ENCODE data around the gene FRMD8. TPM values are rescaled to one million over a fixed set of nuclear protein-coding genes. Genes with fewer than 3 reads are reported as not detected.

Gene FRMD8
- total and polyA plus RNA-seq, 2 experiments from 2014 or later: 7.0 to 35.4 TPM

DNA sequence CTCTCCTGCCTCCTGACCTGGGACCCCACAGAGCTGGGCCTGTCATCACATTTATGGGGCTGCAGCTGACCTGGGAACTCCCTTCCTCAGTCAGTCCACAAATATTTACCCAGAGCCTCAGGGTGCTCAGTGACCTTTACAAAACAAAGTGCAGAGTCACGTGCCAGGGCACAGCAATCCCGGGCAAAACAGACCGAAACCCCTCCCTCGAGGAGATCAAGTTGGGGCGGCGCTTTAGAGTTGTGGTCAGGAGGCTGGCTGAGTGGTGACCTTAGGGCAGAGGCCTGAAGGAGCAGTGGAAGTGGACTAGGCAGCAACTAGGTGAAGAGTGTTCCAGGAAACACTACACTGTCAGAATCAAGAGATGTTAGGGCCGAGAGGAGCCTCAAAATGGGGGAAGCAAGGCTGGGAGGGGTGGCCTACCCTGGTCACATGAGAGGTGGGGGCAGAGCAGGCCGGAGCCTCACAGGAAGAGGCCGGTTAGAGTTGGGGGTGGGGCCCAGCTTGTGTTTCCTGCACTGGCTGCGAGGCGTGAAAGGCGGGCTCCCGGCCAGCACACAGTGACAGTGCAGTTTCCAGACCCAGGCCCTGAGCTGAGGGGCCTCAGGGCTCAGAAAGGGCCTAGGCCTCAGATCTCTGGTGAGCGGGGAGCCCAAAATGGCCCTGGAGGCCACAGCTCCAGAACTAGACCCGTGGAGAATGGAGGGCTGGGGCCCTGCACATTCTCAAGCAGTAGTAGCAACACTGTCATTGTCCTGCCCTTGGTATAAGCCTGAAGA is 32.4 kb downstream of the FRMD8 start:
- DNase-seq (ENCODE audit: low spot score): peak; percentile 95
- Histone ChIP-seq H3K9me2 (ENCODE audit: insufficient read depth) (no peaks in the 10 kb centered on the region), H3F3A (replicated peaks; ENCODE audit: low read depth) (peaks cover 38% of the 10 kb centered on the region), H3K4me1 (ENCODE audit: insufficient read depth) (peaks cover 66% of the 10 kb centered on the region), H2AFZ (peak overlapping the region; percentile 1; the same call in 1 of the 2 replicates), H3K27me3 (ENCODE audit: insufficient read depth) (no peaks in the 10 kb centered on the region), H3K79me2 (replicated peaks; ENCODE audit: insufficient read depth) (peaks cover 9% of the 10 kb centered on the region), H3K4me3 (peak overlapping the region; percentile 20; the same call in 1 of the 2 replicates), H3K36me3 (ENCODE audit: insufficient read depth) (no peaks in the 10 kb centered on the region), H4K20me1 (replicated peaks; ENCODE audit: insufficient read depth) (no peaks in the 10 kb centered on the region), H3K4me2 (peak overlapping the region; percentile 59), H3K27ac (ENCODE audit: low read depth) (peak overlapping the region; percentile 93)
- H3K36me3 Mint-ChIP-seq (ENCODE audit: low read depth): no peaks in the 10 kb centered on the region
- peaks cover 40% of the 10 kb centered on the region for H3K27me3 Mint-ChIP-seq (ENCODE audit: insufficient read depth, low read depth, poor library complexity)
- peaks cover 69% of the 10 kb centered on the region for H3K4me1 Mint-ChIP-seq
- peak overlapping the region; percentile 100 for H3K27ac Mint-ChIP-seq
- peak; percentile 44 for ATAC-seq
- peak overlapping the region; percentile 58 for H3K4me3 Mint-ChIP-seq
- TF ChIP-seq STAT1 (IDR thresholded peaks at IDR 0.05; ENCODE audit: unreplicated experiment) (no peak), POLR2AphosphoS5 (IDR thresholded peaks at IDR 0.05; ENCODE audit: low read depth) (peak; percentile 39; the same call in 1 of the 2 replicates)
- TF ChIP-seq, protein P1, sequence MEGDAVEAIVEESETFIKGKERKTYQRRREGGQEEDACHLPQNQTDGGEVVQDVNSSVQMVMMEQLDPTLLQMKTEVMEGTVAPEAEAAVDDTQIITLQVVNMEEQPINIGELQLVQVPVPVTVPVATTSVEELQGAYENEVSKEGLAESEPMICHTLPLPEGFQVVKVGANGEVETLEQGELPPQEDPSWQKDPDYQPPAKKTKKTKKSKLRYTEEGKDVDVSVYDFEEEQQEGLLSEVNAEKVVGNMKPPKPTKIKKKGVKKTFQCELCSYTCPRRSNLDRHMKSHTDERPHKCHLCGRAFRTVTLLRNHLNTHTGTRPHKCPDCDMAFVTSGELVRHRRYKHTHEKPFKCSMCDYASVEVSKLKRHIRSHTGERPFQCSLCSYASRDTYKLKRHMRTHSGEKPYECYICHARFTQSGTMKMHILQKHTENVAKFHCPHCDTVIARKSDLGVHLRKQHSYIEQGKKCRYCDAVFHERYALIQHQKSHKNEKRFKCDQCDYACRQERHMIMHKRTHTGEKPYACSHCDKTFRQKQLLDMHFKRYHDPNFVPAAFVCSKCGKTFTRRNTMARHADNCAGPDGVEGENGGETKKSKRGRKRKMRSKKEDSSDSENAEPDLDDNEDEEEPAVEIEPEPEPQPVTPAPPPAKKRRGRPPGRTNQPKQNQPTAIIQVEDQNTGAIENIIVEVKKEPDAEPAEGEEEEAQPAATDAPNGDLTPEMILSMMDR (conservative IDR thresholded peaks at IDR 0.05; ENCODE audit: low read depth in 2 of 2): no peak
- TF ChIP-seq, protein P2, sequence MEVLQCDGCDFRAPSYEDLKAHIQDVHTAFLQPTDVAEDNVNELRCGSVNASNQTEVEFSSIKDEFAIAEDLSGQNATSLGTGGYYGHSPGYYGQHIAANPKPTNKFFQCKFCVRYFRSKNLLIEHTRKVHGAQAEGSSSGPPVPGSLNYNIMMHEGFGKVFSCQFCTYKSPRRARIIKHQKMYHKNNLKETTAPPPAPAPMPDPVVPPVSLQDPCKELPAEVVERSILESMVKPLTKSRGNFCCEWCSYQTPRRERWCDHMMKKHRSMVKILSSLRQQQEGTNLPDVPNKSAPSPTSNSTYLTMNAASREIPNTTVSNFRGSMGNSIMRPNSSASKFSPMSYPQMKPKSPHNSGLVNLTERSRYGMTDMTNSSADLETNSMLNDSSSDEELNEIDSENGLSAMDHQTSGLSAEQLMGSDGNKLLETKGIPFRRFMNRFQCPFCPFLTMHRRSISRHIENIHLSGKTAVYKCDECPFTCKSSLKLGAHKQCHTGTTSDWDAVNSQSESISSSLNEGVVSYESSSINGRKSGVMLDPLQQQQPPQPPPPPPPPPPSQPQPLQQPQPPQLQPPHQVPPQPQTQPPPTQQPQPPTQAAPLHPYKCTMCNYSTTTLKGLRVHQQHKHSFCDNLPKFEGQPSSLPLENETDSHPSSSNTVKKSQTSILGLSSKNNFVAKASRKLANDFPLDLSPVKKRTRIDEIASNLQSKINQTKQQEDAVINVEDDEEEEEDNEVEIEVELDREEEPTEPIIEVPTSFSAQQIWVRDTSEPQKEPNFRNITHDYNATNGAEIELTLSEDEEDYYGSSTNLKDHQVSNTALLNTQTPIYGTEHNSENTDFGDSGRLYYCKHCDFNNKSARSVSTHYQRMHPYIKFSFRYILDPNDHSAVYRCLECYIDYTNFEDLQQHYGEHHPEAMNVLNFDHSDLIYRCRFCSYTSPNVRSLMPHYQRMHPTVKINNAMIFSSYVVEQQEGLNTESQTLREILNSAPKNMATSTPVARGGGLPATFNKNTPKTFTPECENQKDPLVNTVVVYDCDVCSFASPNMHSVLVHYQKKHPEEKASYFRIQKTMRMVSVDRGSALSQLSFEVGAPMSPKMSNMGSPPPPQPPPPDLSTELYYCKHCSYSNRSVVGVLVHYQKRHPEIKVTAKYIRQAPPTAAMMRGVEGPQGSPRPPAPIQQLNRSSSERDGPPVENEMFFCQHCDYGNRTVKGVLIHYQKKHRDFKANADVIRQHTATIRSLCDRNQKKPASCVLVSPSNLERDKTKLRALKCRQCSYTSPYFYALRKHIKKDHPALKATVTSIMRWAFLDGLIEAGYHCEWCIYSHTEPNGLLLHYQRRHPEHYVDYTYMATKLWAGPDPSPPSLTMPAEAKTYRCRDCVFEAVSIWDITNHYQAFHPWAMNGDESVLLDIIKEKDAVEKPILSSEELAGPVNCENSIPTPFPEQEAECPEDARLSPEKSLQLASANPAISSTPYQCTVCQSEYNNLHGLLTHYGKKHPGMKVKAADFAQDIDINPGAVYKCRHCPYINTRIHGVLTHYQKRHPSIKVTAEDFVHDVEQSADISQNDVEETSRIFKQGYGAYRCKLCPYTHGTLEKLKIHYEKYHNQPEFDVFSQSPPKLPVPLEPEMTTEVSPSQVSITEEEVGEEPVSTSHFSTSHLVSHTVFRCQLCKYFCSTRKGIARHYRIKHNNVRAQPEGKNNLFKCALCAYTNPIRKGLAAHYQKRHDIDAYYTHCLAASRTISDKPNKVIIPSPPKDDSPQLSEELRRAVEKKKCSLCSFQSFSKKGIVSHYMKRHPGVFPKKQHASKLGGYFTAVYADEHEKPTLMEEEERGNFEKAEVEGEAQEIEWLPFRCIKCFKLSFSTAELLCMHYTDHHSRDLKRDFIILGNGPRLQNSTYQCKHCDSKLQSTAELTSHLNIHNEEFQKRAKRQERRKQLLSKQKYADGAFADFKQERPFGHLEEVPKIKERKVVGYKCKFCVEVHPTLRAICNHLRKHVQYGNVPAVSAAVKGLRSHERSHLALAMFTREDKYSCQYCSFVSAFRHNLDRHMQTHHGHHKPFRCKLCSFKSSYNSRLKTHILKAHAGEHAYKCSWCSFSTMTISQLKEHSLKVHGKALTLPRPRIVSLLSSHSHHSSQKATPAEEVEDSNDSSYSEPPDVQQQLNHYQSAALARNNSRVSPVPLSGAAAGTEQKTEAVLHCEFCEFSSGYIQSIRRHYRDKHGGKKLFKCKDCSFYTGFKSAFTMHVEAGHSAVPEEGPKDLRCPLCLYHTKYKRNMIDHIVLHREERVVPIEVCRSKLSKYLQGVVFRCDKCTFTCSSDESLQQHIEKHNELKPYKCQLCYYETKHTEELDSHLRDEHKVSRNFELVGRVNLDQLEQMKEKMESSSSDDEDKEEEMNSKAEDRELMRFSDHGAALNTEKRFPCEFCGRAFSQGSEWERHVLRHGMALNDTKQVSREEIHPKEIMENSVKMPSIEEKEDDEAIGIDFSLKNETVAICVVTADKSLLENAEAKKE (CRISPR knock-in tag; IDR thresholded peaks at IDR 0.05): no peak
- H3K9me3 Mint-ChIP-seq: no peaks in the 10 kb centered on the region; the same call in 2 of the 3 replicates
